SK-N-SH treated with all-trans-retinoic acid at 6 μM for 48 hours (cell line): ENCODE data around the gene ZNF385B.

Experiments
- ATAC-seq: fragments of 200-7000 bp; cut with Tn5 transposase; 3 replicates; pipeline ENCODE4 v1.9.1; 2020; ENCODE audit warnings: mild to moderate bottlenecking, moderate library complexity
- ARNTL ChIP-seq: fragments of 450-650 bp; formaldehyde crosslinking; IDR thresholded peaks from 2 replicates; pipeline ENCODE4 v1.5.0; 2020; ENCODE audit warnings: low read depth, mild to moderate bottlenecking, moderate library complexity, borderline replicate concordance
- BACH2 ChIP-seq: fragments of 250-450 bp; sonication (Bioruptor Pico); IDR thresholded peaks from 2 replicates; pipeline ENCODE4 v1.9.0; 2021; ENCODE audit warnings: mild to moderate bottlenecking, borderline replicate concordance
- CREB5 ChIP-seq: fragments of 250-450 bp; sonication (Bioruptor Pico); IDR thresholded peaks from 2 replicates; pipeline ENCODE4 v1.5.1; 2020; ENCODE audit warnings: low read depth, mild to moderate bottlenecking, moderate library complexity
- CSDC2 ChIP-seq: fragments of 250-450 bp; sonication (Bioruptor Pico); IDR thresholded peaks from 2 replicates; pipeline ENCODE4 v1.5.0; 2020; ENCODE audit warnings: mild to moderate bottlenecking, moderate library complexity
- ESRRG ChIP-seq: fragments of 250-450 bp; sonication (Bioruptor Pico); IDR thresholded peaks from 2 replicates; pipeline ENCODE4 v1.6.1; 2021; ENCODE audit warnings: mild to moderate bottlenecking
- GLIS3 ChIP-seq: fragments of 250-450 bp; sonication (Bioruptor Pico); IDR thresholded peaks from 2 replicates; pipeline ENCODE4 v1.5.0; 2020; ENCODE audit warnings: mild to moderate bottlenecking, moderate library complexity
- ISL1 ChIP-seq: fragments of 250-450 bp; sonication (Bioruptor Pico); IDR thresholded peaks from 2 replicates; pipeline ENCODE4 v2.1.2; 2022; ENCODE audit warnings: mild to moderate bottlenecking, moderate library complexity
- OSR1 ChIP-seq: fragments of 250-450 bp; sonication (Bioruptor Pico); IDR thresholded peaks from 2 replicates; pipeline ENCODE4 v1.8.0; 2022; ENCODE audit warnings: moderate library complexity, mild to moderate bottlenecking, inconsistent platforms
- PATZ1 ChIP-seq: fragments of 250-450 bp; sonication (Bioruptor Pico); IDR thresholded peaks from 2 replicates; pipeline ENCODE4 v1.8.0; 2020; ENCODE audit warnings: mild to moderate bottlenecking, moderate library complexity, borderline replicate concordance
- POU6F1 ChIP-seq: fragments of 250-450 bp; sonication (Bioruptor Pico); IDR thresholded peaks from 2 replicates; pipeline ENCODE4 v1.8.0; 2021; ENCODE audit warnings: low read depth, mild to moderate bottlenecking, moderate library complexity, borderline replicate concordance
- PPARA ChIP-seq: fragments of 250-450 bp; sonication (Bioruptor Pico); IDR thresholded peaks from 2 replicates; pipeline ENCODE4 v1.5.0; 2020; ENCODE audit warnings: mild to moderate bottlenecking, borderline replicate concordance
- RARB ChIP-seq: fragments of 250-450 bp; sonication (Bioruptor Pico); IDR thresholded peaks from 2 replicates; pipeline ENCODE4 v1.8.0; 2021; ENCODE audit warnings: mild to moderate bottlenecking, moderate library complexity
- SNAI2 ChIP-seq: fragments of 250-450 bp; sonication (Bioruptor Pico); IDR thresholded peaks from 2 replicates; pipeline ENCODE4 v1.5.0; 2020; ENCODE audit warnings: mild to moderate bottlenecking, moderate library complexity
- TCF4 ChIP-seq: fragments of 250-450 bp; sonication (Bioruptor Pico); IDR thresholded peaks from 2 replicates; pipeline ENCODE4 v1.8.0; 2021; ENCODE audit warnings: mild to moderate bottlenecking, moderate library complexity, borderline replicate concordance
- TSHZ2 ChIP-seq: fragments of 250-450 bp; sonication (Bioruptor Pico); IDR thresholded peaks from 2 replicates; pipeline ENCODE4 v1.5.0; 2020; ENCODE audit warnings: mild to moderate bottlenecking, moderate library complexity
- ZFP3 ChIP-seq: fragments of 250-450 bp; sonication (Bioruptor Pico); IDR thresholded peaks from 2 replicates; pipeline ENCODE4 v1.5.0; 2020; ENCODE audit warnings: mild to moderate bottlenecking, moderate library complexity
- ZFP30 ChIP-seq: fragments of 450-650 bp; formaldehyde crosslinking; IDR thresholded peaks from 2 replicates; pipeline ENCODE4 v1.5.0; 2022; ENCODE audit warnings: mild to moderate bottlenecking, moderate library complexity
- ZNF565 ChIP-seq: fragments of 450-650 bp; formaldehyde crosslinking; conservative IDR thresholded peaks from 2 replicates; pipeline ENCODE4 v1.5.0; 2020; ENCODE audit warnings: low read depth, mild to moderate bottlenecking, moderate library complexity
- ZNF70 ChIP-seq: fragments of 450-650 bp; formaldehyde crosslinking; IDR thresholded peaks from 2 replicates; pipeline ENCODE4 v1.5.0; 2020; ENCODE audit warnings: mild to moderate bottlenecking, moderate library complexity
- ZNF8 ChIP-seq: fragments of 450-650 bp; formaldehyde crosslinking; IDR thresholded peaks from 2 replicates; pipeline ENCODE4 v1.5.0; 2020; ENCODE audit warnings: mild to moderate bottlenecking, moderate library complexity
- TF ChIP-seq, protein P1 (sequence below): fragments of 250-450 bp; sonication (Bioruptor Pico); IDR thresholded peaks from 2 replicates; pipeline ENCODE4 v1.5.1; 2021; ENCODE audit warnings: mild to moderate bottlenecking, moderate library complexity

The ZNF385B gene

DNA sequence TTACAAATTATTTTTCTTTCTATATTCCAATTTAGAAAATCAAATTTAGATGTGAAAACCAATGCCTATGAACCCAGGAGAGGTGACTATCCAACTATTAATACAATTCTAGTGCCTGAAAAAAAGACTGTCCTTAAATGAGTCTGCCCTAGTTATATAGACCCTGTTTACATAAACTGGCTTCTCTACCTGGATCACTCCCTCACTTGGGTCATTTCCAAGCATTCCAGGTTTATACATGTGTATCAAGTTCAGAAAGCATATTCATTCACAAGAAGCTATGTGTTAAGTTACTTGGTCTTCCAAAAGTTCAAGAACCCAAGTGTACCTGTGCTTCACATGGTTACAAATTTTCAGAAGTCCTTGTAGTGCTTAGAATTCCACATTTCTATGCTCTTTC, 8.3 kb downstream of the ZNF385B start (continued):
- TF ChIP-seq TSHZ2 = no peak

DNA sequence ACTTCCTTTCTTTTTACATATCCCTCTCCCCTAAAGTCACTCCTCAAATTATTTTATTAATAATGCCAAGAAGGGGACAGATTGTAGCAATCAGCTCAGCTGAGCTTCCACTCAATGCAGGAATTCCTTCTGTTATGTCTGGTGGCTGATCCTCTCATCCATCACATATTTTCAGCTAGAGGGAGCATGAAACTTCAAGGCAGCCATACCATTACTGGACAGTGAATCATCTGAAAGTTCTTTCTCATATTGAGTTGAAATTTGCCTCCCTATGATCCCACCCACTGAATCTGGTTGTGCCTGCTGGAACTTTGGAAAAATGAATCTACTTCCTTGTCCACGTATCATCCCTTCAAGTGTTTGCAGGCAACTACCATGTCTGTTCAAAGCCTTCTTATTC, 11.2 kb downstream of the ZNF385B start:
- peak; percentile 91 for ATAC-seq
- TF ChIP-seq PPARA (CRISPR knock-in tag) = no peak
- TF ChIP-seq ZNF70 (CRISPR knock-in tag) = no peak
- no peak for TF ChIP-seq ZNF8 (CRISPR knock-in tag)
- TF ChIP-seq TSHZ2 = no peak

GRCh38 chr2:179849719-179850118, 11.7 kb downstream of the ZNF385B start:
- no peak for ATAC-seq
- TF ChIP-seq ZFP3 (CRISPR knock-in tag) (no peak), RARB (CRISPR knock-in tag) (no peak), CSDC2 (CRISPR knock-in tag) (no peak), ZNF565 (CRISPR knock-in tag) (no peak), CREB5 (CRISPR knock-in tag) (no peak), TCF4 (no peak), SNAI2 (no peak), ZNF70 (CRISPR knock-in tag) (no peak), OSR1 (CRISPR knock-in tag) (no peak), ISL1 (CRISPR knock-in tag) (no peak), ESRRG (CRISPR knock-in tag) (no peak)
- TF ChIP-seq, protein P1, sequence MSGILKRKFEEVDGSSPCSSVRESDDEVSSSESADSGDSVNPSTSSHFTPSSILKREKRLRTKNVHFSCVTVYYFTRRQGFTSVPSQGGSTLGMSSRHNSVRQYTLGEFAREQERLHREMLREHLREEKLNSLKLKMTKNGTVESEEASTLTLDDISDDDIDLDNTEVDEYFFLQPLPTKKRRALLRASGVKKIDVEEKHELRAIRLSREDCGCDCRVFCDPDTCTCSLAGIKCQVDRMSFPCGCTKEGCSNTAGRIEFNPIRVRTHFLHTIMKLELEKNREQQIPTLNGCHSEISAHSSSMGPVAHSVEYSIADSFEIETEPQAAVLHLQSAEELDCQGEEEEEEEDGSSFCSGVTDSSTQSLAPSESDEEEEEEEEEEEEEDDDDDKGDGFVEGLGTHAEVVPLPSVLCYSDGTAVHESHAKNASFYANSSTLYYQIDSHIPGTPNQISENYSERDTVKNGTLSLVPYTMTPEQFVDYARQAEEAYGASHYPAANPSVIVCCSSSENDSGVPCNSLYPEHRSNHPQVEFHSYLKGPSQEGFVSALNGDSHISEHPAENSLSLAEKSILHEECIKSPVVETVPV (CRISPR knock-in tag) = no peak

- TF ChIP-seq ZFP30 (no peak), POU6F1 (no peak), ISL1 (CRISPR knock-in tag) (no peak)
- ATAC-seq = no peak
Observed at GRCh38 chr2:179843541-179843940, 17.9 kb downstream of the ZNF385B start.

DNA sequence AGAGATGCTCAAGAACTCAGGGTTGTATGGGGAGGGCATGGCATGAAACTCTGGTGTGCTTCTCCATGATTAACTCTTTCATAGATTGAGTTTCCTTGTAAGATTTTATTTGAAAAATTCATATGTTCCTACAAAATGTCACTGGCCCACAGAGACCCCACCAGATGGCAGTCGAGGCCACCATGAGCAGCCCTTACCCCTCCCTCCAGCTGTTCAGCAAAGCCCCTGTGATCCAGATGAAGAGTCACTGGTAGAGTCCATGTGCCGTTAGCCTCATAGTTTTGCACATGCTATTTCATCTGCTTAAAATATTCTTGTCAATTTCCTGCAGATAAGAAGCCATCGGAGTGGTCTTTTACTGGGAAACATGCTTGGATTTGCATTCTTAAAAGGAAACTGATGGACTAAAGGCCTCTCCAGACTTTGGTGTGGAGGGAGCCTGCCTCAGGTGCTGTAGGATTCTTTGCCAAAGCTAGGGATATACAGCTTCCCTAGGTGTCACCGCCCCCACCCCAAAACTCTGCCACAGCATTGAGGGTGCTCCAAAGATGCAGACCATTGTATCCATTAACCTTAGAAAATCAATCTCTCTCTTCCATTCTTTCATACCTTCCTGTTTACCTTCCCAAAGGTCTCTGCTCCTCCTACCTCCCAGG, 18.8 kb downstream of the ZNF385B start:
- ATAC-seq = peak; percentile 76

More for the DNA sequence above, 18.8 kb downstream of the ZNF385B start:
- TF ChIP-seq ARNTL = no peak
- no peak for TF ChIP-seq BACH2 (CRISPR knock-in tag)
- TF ChIP-seq GLIS3 (CRISPR knock-in tag) = no peak
- no peak for TF ChIP-seq ZFP30
- TF ChIP-seq CREB5 (CRISPR knock-in tag) = no peak
- no peak for TF ChIP-seq CSDC2 (CRISPR knock-in tag)
- no peak for TF ChIP-seq SNAI2
- no peak for TF ChIP-seq ZFP3 (CRISPR knock-in tag)
- TF ChIP-seq PATZ1 (CRISPR knock-in tag) = no peak
- no peak for TF ChIP-seq PPARA (CRISPR knock-in tag)
